Measurements from ENCODE around the gene NPW.

The NPW gene

GRCh38 chr16:2043667-2044451 lies 24.3 kb downstream of the NPW start:
- DNase-seq (ENCODE audit: extremely low spot score) = no peak
- POLR2A ChIA-PET = interaction anchor here (1.2 kb wide), 1 partner anchor 112 kb away, joined by 5 read pairs; the partner anchor contains the start of gene TRAF7
- TF ChIP-seq CTCF (IDR thresholded peaks at IDR 0.05; ENCODE audit: control extremely low read depth, extremely low read depth, low read depth, missing control alignments) = no peak
- CTCF ChIA-PET = interaction anchor here (1.0 to 1.7 kb wide), 5 partner anchors 16 to 97 kb away, joined by 3 to 5 read pairs (median 5); no protein-coding TSS in a partner anchor

- CTCF ChIA-PET = interaction anchor here (1.0 to 1.7 kb wide), 5 partner anchors 17 to 96 kb away, joined by 3 to 5 read pairs (median 5); no protein-coding TSS in a partner anchor
- no peak for DNase-seq (ENCODE audit: extremely low spot score)
These were observed 25.0 kb downstream of the NPW start for GRCh38 chr16:2044541-2044940.

GRCh38 chr16:2045965-2046892 lies 26.6 kb downstream of the NPW start:
- POLR2A ChIA-PET = interaction anchor here (0.7 kb wide), 1 partner anchor 109 kb away, joined by 3 read pairs; the partner anchor contains the start of gene TRAF7
- CTCF ChIA-PET = interaction anchor here (1.3 to 3.3 kb wide), 2 partner anchors 21 to 23 kb away, joined by 3 to 23 read pairs; no protein-coding TSS in a partner anchor
- no peak for TF ChIP-seq CTCF (IDR thresholded peaks at IDR 0.05; ENCODE audit: control extremely low read depth, extremely low read depth, low read depth, missing control alignments)
- DNase-seq (ENCODE audit: extremely low spot score) = no peak

More at GRCh38 chr16:2044541-2044940, 25.0 kb downstream of the NPW start:
- POLR2A ChIA-PET = no interaction called here
- TF ChIP-seq CTCF (IDR thresholded peaks at IDR 0.05; ENCODE audit: control extremely low read depth, extremely low read depth, low read depth, missing control alignments) = no peak

- DNase-seq (ENCODE audit: extremely low spot score) = no peak
- TF ChIP-seq CTCF (IDR thresholded peaks at IDR 0.05; ENCODE audit: control extremely low read depth, extremely low read depth, low read depth, missing control alignments) = no peak
These were observed 27.3 kb downstream of the NPW start for GRCh38 chr16:2046893-2047329.

GRCh38 chr16:2047330-2048115 lies 27.9 kb downstream of the NPW start, which contains the start of the genes NTHL1 and TSC2:
Gene NTHL1, minus strand, starts transcription at chr16:2047834. Its CDS starts 11 bp downstream, at chr16:2047823.
Gene TSC2, plus strand, starts transcription at chr16:2047985. Its CDS starts 631 bp downstream, at chr16:2048616.
- ChIA-PET CTCF (interaction anchor here (0.7 to 3.3 kb wide), 9 partner anchors 9 to 105 kb away, joined by 3 to 23 read pairs (median 4); partner anchors contain the start of genes NHERF2 and TBL3), POLR2A (interaction anchor here (1.8 kb wide), 1 partner anchor 108 kb away, joined by 12 read pairs; the partner anchor contains the start of gene TRAF7)
- DNase-seq (ENCODE audit: extremely low spot score) = peak; percentile 98
- no peak for TF ChIP-seq CTCF (IDR thresholded peaks at IDR 0.05; ENCODE audit: control extremely low read depth, extremely low read depth, low read depth, missing control alignments)

More at GRCh38 chr16:2046893-2047329, 27.3 kb downstream of the NPW start:
- POLR2A ChIA-PET = interaction anchor here (0.7 to 1.8 kb wide), 2 partner anchors 108 to 109 kb away, joined by 3 to 12 read pairs; partner anchors contain the start of gene TRAF7
- CTCF ChIA-PET = interaction anchor here (1.2 to 3.3 kb wide), 6 partner anchors 10 to 104 kb away, joined by 3 to 23 read pairs (median 5); no protein-coding TSS in a partner anchor
